Subcutaneous adipose tissue (tissue), 4 donors: ENCODE measurements around the gene CINP. TPM values are rescaled to one million over a fixed set of nuclear protein-coding genes. Genes with fewer than 3 reads are reported as not detected.

Experiments used
- total RNA-seq, 4 donors: library from RNA; depleted of rRNA; stranded (reverse); fragments of >200 nt; gene quantifications; one replicate each; pipeline ENCODE4 v1.1.0, GENCODE V29; 2016
- TF ChIP-seq, protein P1 (sequence below): fragments of 450-650 bp; IDR thresholded peaks from one replicate; pipeline ENCODE4 v1.5.1; 2016; ENCODE audit warnings: low read depth, mild to moderate bottlenecking, control low read depth, antibody characterized with exemption, moderate library complexity

The CINP gene
- total RNA-seq, 4 donors from 2014 or later: 21.8 to 41.1 (median 24.2) TPM

DNA sequence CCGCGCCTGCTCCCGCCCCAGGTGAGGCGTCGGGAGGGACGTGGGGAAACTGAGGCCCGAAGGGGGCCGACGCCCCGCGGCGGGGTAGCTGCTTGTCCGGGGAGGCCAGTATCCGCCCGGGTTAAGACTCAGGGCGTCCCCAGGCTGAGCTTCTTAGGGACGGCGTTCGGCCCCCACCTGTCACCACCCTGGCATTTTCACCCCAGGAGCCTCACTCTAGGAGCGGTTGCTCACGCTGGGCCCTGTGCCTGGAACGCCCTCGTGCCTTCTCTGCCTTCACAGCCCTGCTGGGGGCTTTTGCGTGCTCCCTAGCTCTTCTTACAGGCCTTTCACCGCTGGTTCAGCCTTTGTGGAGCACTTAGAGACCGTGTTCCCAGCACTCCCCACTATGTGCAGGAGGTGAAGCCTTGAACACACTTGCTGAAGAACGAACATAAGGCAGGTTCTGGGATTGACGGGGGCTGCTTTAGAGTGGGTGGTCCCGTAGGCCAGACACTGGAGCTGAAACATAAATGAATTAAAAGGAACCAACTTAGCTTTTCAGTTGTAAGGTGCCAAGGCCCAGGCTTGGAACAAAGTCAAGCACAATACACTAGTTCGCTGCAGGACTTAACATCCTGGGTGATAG, 42.5 kb downstream of the CINP start:
- TF ChIP-seq, protein P1, sequence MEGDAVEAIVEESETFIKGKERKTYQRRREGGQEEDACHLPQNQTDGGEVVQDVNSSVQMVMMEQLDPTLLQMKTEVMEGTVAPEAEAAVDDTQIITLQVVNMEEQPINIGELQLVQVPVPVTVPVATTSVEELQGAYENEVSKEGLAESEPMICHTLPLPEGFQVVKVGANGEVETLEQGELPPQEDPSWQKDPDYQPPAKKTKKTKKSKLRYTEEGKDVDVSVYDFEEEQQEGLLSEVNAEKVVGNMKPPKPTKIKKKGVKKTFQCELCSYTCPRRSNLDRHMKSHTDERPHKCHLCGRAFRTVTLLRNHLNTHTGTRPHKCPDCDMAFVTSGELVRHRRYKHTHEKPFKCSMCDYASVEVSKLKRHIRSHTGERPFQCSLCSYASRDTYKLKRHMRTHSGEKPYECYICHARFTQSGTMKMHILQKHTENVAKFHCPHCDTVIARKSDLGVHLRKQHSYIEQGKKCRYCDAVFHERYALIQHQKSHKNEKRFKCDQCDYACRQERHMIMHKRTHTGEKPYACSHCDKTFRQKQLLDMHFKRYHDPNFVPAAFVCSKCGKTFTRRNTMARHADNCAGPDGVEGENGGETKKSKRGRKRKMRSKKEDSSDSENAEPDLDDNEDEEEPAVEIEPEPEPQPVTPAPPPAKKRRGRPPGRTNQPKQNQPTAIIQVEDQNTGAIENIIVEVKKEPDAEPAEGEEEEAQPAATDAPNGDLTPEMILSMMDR: no peak

DNA sequence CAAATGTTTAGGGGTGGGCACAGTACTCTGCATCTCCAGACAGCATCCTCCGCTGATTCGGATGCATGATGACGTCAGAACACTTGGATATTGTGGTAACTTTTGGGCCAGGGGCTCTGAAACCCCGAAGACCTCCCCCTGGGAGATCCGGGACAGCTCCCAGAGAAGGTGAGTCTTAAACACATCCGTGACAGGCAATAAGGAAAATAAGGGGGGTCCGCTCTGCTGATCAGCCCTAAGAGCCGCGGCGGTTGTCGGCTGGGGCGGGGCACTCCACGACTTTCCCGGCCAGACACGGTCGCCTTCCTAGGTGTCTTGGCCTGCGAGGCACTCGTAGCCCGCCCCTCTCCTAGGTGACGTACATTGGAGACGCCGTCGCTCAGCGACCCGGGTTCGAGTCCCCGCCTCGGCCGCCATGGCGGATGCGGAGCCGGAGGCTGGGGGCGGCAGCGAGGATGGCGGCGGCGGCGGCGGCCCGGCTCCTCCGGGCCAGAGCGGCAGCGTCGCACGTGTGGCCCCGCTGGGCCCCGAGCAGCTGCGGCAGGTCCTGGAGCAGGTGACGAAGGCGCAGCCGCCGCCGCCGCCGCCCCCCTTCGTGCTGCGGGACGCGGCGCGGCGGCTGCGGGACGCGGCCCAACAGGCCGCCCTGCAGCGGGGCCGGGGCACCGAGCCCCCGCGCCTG, 43.2 kb downstream of the CINP start, which contains the start of gene ZNF839:
Gene ZNF839 (plus strand): TSS at position 396 of the 682 bp plus-strand sequence. CDS start 20 bp downstream, at position 416.
- TF ChIP-seq, protein P1: no peak

DNA sequence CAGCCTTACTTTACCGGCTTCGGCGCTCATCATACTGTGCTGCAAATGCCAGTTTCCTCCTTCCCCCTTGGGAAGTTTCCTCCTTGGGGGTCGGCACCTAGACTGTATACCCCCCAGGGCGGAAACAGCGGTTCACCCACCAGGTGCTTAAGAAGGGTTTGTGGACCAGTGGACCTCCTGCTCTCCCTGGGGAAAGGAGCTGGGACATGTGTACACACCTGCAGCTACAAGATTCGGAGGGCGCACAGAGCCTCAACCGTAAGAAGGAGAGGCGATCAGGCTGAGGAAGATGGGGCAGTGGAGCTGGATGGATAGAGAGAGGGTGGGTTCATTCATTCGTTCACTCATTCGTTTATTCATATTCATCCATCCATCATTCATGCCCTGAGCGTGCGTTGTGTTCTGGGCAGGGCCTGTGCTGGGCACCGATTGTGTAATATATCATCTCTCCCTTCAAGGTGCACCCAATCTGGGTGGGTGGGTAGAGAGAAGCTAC, 43.9 kb downstream of the CINP start:
- TF ChIP-seq, protein P1: no peak

DNA sequence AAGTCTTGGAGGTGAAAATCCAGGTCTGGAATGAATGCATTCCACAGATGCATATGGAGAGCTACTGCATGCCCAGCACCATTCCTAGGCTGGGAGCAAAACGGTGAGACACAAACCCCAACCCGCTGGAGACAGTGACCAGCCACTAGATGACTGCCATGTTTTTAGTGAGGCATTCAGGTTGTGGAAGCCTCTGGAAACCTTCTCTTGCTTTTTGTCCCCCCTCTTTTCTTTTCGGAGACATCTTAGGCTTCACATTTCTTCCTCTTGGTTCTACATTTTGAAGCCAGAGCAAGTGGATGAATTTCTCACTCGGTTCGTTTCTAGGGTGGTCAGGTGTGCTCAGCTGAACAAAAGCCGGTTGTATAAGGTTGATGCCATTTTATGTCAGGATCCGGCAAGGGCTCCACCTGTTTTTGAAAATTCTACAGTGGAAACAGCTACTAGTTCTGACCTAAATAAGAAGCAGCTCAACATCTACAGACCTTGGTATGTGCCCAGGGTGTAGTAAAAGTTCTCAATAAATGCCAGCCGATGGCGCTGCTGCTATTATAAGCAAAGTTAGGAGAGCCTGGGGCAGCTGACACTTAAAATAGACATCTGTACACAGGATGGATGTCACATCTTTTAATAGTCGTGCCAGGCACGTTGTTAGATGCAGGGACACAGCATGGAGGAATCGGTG, 45.0 kb downstream of the CINP start:
- TF ChIP-seq, protein P1: no peak

DNA sequence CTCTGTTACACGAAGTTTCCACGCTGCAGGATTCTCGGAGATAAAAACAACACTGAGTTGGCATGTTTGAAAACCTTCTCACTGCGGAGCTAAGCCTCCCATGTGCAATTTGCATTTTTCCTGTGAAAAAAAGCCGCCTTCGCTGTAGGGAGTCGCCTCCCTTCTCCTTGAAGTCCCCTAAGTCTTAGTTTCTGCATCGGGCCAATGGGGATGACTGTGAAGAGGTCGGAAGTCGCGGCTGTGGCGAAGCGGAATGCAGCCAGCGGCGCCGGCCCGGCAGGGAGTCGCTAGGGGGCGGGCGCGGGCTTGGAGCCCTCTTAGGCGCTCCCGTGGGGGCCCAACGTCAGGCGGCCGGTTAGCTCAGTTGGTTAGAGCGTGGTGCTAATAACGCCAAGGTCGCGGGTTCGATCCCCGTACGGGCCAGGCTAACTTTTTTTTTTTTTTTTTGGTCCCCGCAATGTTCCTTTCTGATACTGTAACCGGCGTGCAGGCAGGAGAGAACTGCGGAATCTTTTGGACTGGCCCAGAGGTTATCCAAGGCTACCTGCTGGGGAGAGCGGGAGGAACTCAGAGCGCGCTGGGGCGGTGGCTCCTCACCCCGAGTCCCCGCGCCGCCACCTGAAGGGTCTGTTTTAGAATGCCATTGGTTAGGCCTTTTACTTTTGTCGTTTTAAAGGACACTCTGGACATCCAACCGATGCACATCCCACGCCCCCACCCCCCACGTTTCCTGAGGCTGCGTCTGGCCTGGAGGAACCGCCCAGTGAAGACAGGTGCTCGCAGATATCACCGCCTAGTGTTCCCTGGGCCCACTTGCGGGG, 45.7 kb downstream of the CINP start:
- TF ChIP-seq, protein P1: no peak

DNA sequence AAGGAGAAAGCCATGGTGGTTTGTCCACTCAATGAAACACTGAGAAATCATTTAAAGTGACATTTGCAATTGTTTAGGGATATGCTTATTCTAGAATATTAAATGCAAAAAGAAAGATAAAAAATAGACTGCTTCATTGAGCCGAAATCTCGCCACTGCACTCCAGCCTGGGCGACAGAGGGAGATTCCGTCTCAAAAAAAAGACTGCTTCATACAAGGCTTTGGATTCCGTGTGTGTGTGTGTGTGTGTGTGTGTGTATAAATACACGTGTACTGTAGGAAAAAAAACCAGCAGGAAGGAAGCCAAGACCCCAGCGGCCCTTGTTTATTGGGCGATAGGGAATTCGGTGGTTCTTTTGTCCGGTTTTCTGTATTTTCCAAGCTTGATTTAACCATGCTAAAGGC, 46.4 kb downstream of the CINP start:
- TF ChIP-seq, protein P1: no peak
